C4-2B (cell line): ENCODE results near the gene PPP2R1B.

Experiments
- H3K27ac ChIP-seq: fragments of 450-650 bp; 2 replicates; pipeline ENCODE4 v1.5.1; 2017
- CTCF ChIP-seq: fragments of 450-650 bp; conservative IDR thresholded peaks from 2 replicates; pipeline ENCODE4 v1.5.1; 2017; ENCODE audit warnings: mild to moderate bottlenecking
- ZFX ChIP-seq: fragments of 450-650 bp; IDR thresholded peaks from 2 replicates; pipeline ENCODE4 v1.6.1; 2017

The PPP2R1B gene

DNA sequence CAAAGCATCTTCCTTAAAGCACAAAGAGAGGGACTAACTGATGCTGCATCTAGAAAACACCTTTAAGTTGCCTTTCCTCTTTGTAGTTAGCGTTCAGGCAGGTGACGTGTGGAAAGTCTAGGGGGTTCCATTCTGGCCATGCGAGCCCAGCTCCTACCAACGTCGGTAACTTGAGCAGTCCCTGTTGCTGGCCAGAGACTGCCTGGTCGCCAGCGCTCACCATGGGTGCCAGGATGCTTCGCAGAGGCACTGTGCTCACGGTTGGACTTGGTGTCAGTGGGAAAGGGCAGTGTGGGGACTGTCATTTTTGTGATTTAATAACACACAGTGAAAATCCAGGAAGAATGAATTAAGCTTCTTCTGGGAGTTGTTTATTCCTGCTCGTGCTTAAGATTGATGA lies 40.6 kb downstream of the PPP2R1B start:
- no peak overlapping the region for H3K27ac ChIP-seq
- TF ChIP-seq CTCF: no peak
- TF ChIP-seq ZFX: no peak

DNA sequence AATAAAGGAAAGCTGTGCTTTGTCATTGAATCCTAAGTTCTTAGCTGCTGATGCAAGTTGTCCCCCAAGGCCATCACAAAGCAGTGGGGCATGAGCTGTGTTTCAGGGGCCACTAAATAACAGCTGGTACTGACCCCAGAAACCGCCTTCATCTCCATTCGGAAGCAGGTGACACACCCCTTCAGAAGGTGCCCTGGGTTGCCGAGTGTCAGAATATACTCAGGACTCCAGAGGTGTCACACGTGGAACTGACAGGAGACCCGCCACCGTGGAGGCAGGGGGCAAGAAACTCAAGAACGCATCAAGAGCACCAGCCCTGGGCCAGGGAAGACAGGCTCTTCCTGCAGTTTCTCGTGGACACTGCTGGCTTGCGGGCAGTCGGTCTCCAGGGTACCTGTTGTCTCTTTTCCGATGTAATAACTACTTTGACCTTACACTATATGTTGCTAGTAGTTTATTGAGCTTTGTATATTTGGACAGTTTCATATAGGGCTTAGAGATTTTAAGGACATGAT lies 41.5 kb downstream of the PPP2R1B start:
- TF ChIP-seq CTCF (no peak), ZFX (no peak)
- H3K27ac ChIP-seq: no peak overlapping the region

DNA sequence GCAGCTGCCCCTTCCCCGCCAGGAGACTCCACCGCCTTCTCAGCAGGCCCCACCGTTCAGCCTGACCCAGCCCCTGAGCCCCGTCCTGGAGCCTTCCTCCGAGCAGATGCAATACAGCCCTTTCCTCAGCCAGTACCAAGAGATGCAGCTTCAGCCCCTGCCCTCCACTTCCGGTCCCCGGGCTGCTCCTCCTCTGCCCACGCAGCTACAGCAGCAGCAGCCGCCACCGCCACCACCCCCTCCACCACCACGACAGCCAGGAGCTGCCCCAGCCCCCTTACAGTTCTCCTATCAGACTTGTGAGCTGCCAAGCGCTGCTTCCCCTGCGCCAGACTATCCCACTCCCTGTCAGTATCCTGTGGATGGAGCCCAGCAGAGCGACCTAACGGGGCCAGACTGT lies 42.6 kb downstream of the PPP2R1B start:
- TF ChIP-seq CTCF (no peak), ZFX (no peak)
- no peak overlapping the region for H3K27ac ChIP-seq

GRCh38 chr11:111722501-111722900 lies 43.7 kb downstream of the PPP2R1B start:
- TF ChIP-seq CTCF (no peak), ZFX (no peak)
- H3K27ac ChIP-seq: no peak overlapping the region

DNA sequence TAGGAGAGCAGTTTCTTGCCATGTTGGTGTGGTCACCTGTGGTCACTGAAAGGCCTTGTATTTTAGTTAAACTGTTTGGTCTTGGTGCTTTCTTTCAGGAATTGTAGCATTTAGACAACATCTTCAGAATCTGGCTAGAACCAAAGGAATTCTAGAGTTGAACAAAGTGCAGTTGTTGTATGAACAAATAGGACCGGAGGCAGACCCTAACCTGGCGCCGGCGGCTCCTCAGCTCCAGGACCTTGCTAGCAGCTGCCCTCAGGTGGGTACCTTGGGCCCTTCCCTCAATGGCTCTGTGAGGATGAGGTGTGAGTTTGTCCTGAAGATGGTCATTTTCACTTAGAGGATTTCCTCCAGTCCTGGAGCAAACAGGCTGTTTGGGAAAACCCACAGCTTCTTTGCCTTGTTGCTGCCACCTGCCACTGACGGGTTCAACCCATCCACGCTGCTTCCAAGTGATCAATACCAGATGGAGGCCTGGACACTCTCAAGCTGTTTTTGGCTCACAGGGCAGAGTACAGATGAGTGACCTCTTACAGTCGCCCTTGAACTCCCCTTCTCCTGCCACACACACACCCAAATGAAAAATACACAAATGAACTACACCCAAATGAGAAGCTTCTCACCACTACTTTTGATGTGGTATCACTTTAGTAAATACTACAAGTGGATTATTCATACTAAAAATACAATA lies 45.2 kb downstream of the PPP2R1B start:
- no peak for TF ChIP-seq CTCF
- TF ChIP-seq ZFX: no peak
- H3K27ac ChIP-seq: no peak overlapping the region

DNA sequence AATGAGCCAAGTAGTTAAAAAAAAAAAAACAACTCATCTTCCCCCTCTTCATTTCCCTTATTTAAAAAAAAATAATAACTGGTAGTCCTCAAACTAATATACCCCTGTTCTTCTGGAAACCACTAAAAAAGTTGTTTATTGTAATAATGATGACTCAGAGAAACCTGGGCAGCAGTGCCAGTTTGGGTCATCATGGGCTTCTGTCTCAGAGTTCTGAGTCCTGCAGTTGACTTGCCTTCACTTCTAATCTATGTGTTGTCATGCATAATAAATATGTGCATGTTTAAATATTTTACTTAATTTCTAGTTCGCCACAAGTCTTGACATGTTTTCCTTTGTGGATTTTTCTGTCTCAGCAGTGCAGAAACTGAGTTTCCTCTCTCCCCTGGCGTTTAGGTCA lies 46.8 kb downstream of the PPP2R1B start:
- H3K27ac ChIP-seq: no peak overlapping the region
- TF ChIP-seq CTCF (no peak), ZFX (no peak)

GRCh38 chr11:111718859-111719258 lies 47.3 kb downstream of the PPP2R1B start:
- TF ChIP-seq CTCF (no peak), ZFX (no peak)
- no peak overlapping the region for H3K27ac ChIP-seq
